ENCODE measurements around the gene TTC33.

Gene TTC33

GRCh38 chr5:40547557-40547956, 208.2 kb downstream of the TTC33 start:
- no peak for DNase-seq (ENCODE audit: low read depth in 4 of 4, low spot score in 1 of 4)

GRCh38 chr5:40540301-40540700, 215.5 kb downstream of the TTC33 start:
- no peak for DNase-seq (ENCODE audit: low read depth in 4 of 4, low spot score in 1 of 4)

- DNase-seq (ENCODE audit: low read depth in 4 of 4, low spot score in 1 of 4): no peak
These were observed 231.1 kb downstream of the TTC33 start for GRCh38 chr5:40524677-40525076.

DNA sequence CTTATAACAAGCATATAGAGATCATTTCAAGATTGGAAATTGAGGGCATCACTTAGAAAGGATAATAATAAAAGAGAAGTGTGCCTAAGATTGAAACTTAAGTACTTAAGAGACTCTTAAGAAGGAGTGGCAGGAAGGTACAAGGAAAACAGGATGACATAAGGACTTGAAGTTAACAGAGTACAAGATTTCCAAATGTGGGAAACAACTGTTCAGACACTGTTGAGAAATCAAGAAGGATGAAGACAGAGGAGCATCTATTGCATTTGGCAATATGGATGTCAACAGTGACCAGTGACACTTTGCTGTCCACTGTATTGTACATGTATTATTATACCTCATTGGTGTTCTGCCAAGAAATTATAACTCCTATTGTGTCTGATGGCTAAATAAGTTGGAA, 233.8 kb downstream of the TTC33 start:
- DNase-seq (ENCODE audit: low read depth in 4 of 4, low spot score in 1 of 4): no peak

DNA sequence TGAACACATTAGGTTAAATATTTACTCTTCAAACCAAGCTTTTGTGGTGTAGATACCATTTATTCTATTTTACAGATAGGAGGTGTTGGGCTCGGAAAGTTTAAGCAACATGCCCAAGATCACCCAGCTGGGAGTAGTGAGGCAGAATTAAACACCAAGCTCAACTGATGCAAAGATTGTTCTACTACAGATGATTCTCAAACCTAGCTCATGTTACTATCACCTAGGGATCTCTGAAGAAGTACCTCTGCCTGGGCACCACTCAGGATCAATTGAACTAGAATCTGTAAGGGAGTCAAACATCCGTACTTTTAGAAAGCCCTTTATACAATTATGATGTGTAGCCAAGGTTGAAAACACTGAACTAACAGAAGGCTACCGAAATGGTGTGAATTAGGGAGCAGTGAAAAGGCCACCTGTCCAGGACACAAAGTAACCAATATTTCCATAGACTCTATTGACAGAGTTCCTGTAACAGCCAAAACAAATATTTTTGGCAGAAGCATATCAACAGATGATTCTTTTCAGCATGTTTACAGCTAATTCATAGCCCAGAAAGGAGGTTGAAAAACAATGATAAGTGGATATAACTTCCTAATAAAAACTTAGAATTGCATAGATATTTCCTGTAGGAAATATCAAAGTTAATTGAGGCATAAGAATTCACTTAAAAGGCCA, 234.5 kb downstream of the TTC33 start:
- DNase-seq (ENCODE audit: low read depth in 4 of 4, low spot score in 1 of 4): no peak

GRCh38 chr5:40518485-40518917, 237.3 kb downstream of the TTC33 start:
- DNase-seq (ENCODE audit: low read depth in 4 of 4, low spot score in 1 of 4): no peak

DNA sequence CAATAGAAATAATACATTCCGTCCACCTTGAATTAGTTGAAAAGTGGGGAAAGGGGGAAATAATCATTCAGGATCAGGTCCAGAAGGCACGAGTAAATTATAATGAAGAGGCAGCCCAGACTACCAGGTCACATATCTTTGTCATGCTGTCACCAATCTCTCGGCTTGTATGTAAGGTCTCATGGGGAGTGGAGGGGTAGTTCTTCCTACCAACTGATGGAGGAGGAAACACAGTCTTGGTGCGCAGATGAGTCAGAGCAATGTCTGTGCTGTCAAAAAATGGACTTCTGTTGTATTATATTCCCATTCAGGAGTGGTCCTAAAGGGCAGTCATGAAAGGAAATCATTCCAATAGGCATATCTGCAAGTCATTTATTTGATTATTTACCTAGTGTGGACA, 240.3 kb downstream of the TTC33 start:
- DNase-seq (ENCODE audit: low read depth in 4 of 4, low spot score in 1 of 4): no peak

- DNase-seq (ENCODE audit: low read depth in 4 of 4, low spot score in 1 of 4): no peak
These were observed 240.8 kb downstream of the TTC33 start for GRCh38 chr5:40514976-40515375.

DNA sequence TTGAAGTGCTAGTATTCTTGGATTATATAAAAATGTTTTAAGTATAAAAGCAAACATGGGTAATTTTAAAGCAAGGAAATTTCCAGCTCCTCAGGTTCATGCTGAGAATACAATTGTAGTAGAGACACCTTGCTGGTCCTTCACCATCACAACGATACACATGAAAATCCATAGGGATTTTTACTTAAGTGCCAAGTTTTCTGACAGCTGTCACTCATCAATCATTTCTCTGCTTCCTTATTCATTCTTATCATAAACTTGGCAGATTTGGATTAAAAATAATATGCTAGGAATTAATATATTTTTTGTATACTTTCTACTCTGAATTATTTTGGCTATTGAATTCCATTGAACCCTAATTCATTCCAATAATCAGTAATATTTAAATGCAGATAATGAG, 244.0 kb downstream of the TTC33 start:
- DNase-seq (ENCODE audit: low read depth in 4 of 4, low spot score in 1 of 4): no peak

- DNase-seq (ENCODE audit: low read depth in 4 of 4, low spot score in 1 of 4): no peak
These were observed 248.7 kb downstream of the TTC33 start for GRCh38 chr5:40507095-40507494.

GRCh38 chr5:40505031-40505430, 250.7 kb downstream of the TTC33 start:
- DNase-seq (ENCODE audit: low read depth in 4 of 4, low spot score in 1 of 4): no peak

- no peak for DNase-seq (ENCODE audit: low read depth in 4 of 4, low spot score in 1 of 4)
These were observed 252.3 kb downstream of the TTC33 start for GRCh38 chr5:40503439-40503838.

DNA sequence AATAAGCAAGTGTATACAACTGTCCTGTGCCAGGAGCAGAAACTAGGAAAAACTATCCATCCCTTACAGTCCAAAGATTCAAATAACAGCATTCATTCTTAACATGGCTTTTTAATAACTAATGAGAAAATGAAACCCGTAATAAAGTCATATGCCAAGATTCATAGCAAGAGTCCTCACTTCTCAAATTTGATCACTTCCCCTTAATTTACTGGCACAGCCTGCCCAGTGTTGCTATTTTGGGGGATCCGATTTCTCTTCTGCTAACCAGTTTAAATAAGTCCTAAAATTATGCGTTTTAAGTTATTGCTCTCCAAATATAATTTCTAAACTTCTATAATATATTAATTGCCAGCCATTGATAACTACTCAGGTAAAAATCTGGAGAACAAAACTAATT, 253.0 kb downstream of the TTC33 start:
- DNase-seq (ENCODE audit: low read depth in 4 of 4, low spot score in 1 of 4): no peak

GRCh38 chr5:40501711-40502444, 253.9 kb downstream of the TTC33 start:
- no peak for DNase-seq (ENCODE audit: low read depth in 4 of 4, low spot score in 1 of 4)

DNA sequence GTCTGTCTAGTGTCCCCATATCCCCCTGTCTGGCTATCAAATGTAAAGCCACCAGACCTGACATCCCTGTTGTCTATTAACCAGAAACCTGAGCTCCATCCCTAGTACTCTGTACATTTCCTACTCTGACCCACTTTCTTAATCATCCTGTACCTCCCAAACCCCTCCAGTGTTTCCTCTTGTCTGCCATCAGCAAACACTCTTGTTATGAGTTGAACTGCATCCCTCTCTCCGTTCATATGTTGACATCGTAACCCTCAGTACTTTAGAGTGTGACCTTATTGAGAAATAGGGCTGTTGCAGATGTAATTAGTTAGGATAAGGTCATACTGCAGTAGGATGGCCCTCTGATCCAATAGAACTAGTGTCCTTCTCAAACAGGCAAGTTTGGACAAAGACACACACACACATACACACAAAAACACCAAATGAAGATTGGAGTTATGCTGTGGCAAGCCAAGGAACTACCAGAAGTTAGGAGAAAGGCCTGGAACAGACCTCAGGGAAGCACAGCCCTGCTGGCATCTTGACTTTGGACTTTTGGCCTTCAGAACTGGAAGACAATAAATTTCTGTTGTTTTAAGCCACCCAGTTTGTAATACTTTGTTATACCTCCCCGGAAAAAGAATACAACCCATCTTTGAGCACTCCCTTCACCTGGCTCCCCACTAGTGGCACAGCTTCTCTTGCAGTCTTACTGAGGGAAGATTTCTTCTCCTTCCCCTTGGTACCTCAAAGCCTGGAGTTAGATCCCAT, 256.1 kb downstream of the TTC33 start:
- DNase-seq (ENCODE audit: low read depth in 4 of 4, low spot score in 1 of 4): no peak

DNA sequence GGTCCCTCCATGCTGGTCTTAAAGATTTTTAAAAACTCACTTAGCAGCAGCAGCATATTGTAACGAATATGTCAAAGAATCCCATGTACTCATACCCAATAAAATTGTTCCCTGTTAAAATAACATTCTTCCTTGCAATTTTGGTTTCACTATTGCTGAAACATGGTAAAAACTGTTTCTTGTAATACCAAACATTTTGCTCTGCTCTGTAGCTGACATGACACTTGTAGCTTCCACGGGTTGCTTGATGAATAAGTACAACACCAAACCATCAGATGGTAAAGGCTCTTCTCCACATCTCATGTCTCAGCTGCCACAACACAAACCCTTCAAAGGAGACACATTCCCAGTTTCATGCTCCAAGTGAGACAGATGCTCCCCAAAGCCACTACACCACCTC, 256.8 kb downstream of the TTC33 start:
- no peak for DNase-seq (ENCODE audit: low read depth in 4 of 4, low spot score in 1 of 4)

- no peak for DNase-seq (ENCODE audit: low read depth in 4 of 4, low spot score in 1 of 4)
These were observed 258.2 kb downstream of the TTC33 start for GRCh38 chr5:40497573-40497972.

DNA sequence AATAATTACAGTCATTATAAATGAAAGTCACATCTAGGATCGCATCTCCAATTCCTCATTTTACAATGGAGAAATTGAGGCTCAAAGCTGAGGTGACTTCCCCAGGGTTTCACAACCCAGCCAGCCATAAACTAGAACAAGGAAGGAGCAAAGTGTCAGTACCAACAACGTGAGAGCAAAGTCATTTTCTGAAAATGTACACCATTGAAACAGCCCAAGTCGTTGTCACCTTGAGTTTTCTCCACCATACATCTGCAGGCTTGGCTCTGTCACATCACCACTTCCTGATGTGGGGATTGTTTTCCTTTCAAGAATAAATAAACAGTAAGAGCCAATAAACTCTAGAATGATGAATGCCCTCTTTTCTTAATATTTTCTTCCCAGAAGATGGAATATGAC, 260.5 kb downstream of the TTC33 start:
- no peak for DNase-seq (ENCODE audit: low read depth in 4 of 4, low spot score in 1 of 4)

GRCh38 chr5:40494631-40495236, 261.0 kb downstream of the TTC33 start:
- DNase-seq (ENCODE audit: low read depth in 4 of 4, low spot score in 1 of 4): no peak

DNA sequence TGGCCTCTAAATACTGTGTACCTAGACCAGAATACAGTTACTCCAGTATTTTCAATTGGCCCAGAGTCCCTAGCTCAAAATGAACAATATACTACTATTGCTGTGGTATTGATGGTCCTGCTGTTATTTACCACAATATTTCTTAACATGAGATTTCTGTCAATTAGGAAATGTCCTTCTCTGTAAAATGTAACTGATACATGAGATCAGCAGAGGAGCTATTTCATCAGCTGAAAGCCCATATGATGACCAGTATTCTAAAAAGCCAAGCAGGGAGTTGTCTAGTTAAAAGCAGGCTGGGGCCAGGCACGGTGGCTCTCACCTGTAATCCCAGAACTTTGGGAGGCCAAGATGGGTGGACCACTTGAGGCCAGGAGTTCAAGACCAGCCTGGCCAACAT, 263.7 kb downstream of the TTC33 start:
- no peak for DNase-seq (ENCODE audit: low read depth in 4 of 4, low spot score in 1 of 4)

- no peak for DNase-seq (ENCODE audit: low read depth in 4 of 4, low spot score in 1 of 4)
These were observed 264.1 kb downstream of the TTC33 start for GRCh38 chr5:40491644-40492043.
